Transverse colon (tissue), 4 donors: Measurements from ENCODE around the gene PTPN1. TPM values are rescaled to one million over a fixed set of nuclear protein-coding genes. Genes with fewer than 3 reads are reported as not detected.

Experiments used
- DNase-seq: peaks from one replicate; pipeline ENCODE4 v3.0.0-alpha.2; 2019
- H3K27ac ChIP-seq, 4 donors: fragments of 200-600 bp; sonication (generic); 2 replicates each; pipeline ENCODE4 v1.5.1; 2016 to 2018; ENCODE audit warnings: inconsistent platforms in 4 of 4
- H3K27me3 ChIP-seq: fragments of 200-600 bp; sonication (generic); 2 replicates; pipeline ENCODE4 v1.5.1; 2017; ENCODE audit warnings: inconsistent platforms
- H3K36me3 ChIP-seq, 4 donors: fragments of 200-600 bp; sonication (generic); 2 replicates each; pipeline ENCODE4 v1.5.1; 2017 to 2019; ENCODE audit warnings: inconsistent platforms in 4 of 4
- H3K4me1 ChIP-seq, 4 donors: fragments of 200-600 bp; sonication (generic); 2 replicates each; pipeline ENCODE4 v1.5.1; 2017 to 2020; ENCODE audit warnings: inconsistent platforms in 4 of 4
- H3K4me3 ChIP-seq, 4 donors: fragments of 200-600 bp; sonication (generic); 1 replicate in 1 of 4; 2 replicates in 3 of 4; pipeline versions ENCODE4 v1.5.1 to v1.6.1; 2017 to 2019; ENCODE audit warnings: inconsistent platforms in 4 of 4
- H3K9me3 ChIP-seq, 2 donors: fragments of 200-600 bp; sonication (generic); 2 replicates each; pipeline ENCODE4 v1.5.1; 2017 to 2019; ENCODE audit warnings: inconsistent platforms in 2 of 2
- EP300 ChIP-seq: sonication (generic); formaldehyde crosslinking; IDR thresholded peaks from one replicate; pipeline ENCODE4 v1.6.1; 2017; ENCODE audit warnings: antibody characterized with exemption, low read depth
- POLR2A ChIP-seq: fragments of 450-650 bp; IDR thresholded peaks from one replicate; pipeline ENCODE4 v1.6.1; 2016; ENCODE audit warnings: antibody characterized with exemption, mild to moderate bottlenecking, moderate library complexity
- POLR2AphosphoS5 ChIP-seq, 3 donors: sonication (generic); formaldehyde crosslinking; IDR thresholded peaks; one replicate each; pipeline ENCODE4 v1.6.1; 2016; ENCODE audit warnings: antibody characterized with exemption in 3 of 3
- WGBS, 2 donors: methylation state at CpG; one replicate each; pipeline ENCODE4 v1.1.5; 2018; ENCODE audit warnings: low coverage in 1 of 2; 5-methylcytosine and 5-hydroxymethylcytosine counted together
- in situ Hi-C, 4 donors: fragments of 200-750 bp; cut with MboI; loops; one replicate each; pipeline versions ENCODE4 v1.15.0 to v1.15.1; 2017; ENCODE audit warnings: low sequenced_read_pairs in 3 of 4, low pct_ligation_motif_present in 1 of 4, low pct_unique_long_range_greater_than_20kb in 1 of 4
- intact Hi-C: fragments of 100-400 bp; cut with DNase I; formaldehyde crosslinking; loops from one replicate; pipeline ENCODE4 v1.15.1; 2023; ENCODE audit warnings: low total_unique reads
- total RNA-seq, 4 donors: library from RNA; depleted of rRNA; stranded (reverse); fragments of >200 nt; gene quantifications; one replicate each; pipeline ENCODE4 v1.1.0, GENCODE V29; 2016
- TF ChIP-seq, protein P1 (sequence below), 5 experiments: fragments of 200-600 bp in 3 of 5; fragments of 450-650 bp in 2 of 5; sonication (generic) in 3 of 5; IDR thresholded peaks; 1 replicate in 2 of 5; 2 replicates in 3 of 5; pipeline ENCODE4 v1.5.1; 2016 to 2017; ENCODE audit warnings: antibody characterized with exemption in 5 of 5, inconsistent platforms in 3 of 5, mild to moderate bottlenecking in 2 of 5, moderate library complexity in 1 of 5

Gene PTPN1
- total RNA-seq, 4 donors from 2014 or later, result 19.3 to 34.8 (median 28.8) TPM

DNA sequence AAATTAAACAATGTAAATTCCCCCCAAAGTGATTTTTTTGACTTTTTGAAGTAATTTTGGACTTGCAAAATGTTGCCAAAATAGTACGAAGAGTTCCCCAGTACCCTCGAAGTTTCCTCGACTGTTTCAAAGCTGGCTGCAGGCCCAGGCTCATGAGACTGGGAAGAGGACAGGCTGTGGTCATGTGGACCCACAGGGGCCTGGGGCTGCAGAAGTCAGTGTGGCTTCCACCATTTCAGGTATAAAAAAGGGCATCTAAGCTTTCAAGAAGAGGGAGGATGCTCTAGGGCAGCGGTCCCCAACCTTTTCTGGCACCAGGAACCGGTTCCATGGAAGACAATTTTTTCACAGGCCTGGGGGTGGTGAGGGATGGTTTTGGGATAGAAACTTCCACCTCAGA lies 75.0 kb downstream of the PTPN1 start:
- Histone ChIP-seq H3K9me3 (no peaks in the 10 kb centered on the region), H3K4me1 (peaks cover 0 to 5% (median 0%) of the 10 kb centered on the region in 4 donors), H3K4me3 (no peak overlapping the region), H3K36me3 (peaks cover 0 to 35% (median 8%) of the 10 kb centered on the region in 4 donors), H3K27ac (no peak overlapping the region), H3K27me3 (no peaks in the 10 kb centered on the region)
- WGBS, 2 donors, result 82 to 90% methylated on average over 2 to 5 of the region's 5 CpGs
- TF ChIP-seq, protein P1, sequence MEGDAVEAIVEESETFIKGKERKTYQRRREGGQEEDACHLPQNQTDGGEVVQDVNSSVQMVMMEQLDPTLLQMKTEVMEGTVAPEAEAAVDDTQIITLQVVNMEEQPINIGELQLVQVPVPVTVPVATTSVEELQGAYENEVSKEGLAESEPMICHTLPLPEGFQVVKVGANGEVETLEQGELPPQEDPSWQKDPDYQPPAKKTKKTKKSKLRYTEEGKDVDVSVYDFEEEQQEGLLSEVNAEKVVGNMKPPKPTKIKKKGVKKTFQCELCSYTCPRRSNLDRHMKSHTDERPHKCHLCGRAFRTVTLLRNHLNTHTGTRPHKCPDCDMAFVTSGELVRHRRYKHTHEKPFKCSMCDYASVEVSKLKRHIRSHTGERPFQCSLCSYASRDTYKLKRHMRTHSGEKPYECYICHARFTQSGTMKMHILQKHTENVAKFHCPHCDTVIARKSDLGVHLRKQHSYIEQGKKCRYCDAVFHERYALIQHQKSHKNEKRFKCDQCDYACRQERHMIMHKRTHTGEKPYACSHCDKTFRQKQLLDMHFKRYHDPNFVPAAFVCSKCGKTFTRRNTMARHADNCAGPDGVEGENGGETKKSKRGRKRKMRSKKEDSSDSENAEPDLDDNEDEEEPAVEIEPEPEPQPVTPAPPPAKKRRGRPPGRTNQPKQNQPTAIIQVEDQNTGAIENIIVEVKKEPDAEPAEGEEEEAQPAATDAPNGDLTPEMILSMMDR (IDR thresholded peaks at IDR 0.05), result no peak
- no peak for TF ChIP-seq POLR2AphosphoS5 (IDR thresholded peaks at IDR 0.05)
- no peak for TF ChIP-seq EP300
- TF ChIP-seq POLR2A, result no peak
- intact Hi-C loops (no loop called here), in situ Hi-C loops (no loop called here)
- no peak for DNase-seq

DNA sequence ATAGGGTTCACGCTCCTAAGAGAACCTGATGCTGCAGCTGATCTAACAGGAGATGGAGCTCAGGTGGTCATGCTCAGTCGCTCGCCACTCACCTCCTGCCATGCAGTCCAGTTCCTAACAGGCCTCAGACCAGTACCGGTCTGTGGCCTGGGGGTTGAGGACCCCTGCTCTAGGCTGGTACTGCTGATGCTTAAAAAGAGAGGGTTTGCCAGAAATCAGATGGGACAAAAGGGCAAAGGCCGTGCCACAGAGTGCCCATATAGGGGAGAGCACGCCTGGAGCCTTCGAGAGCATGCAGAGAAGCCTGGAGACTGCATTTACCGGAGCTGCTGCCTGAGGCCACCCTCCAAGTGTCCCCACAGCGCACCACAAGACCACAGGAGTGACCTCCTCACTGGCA lies 75.5 kb downstream of the PTPN1 start:
- TF ChIP-seq EP300, result no peak
- TF ChIP-seq, protein P1 (IDR thresholded peaks at IDR 0.05), result no peak
- TF ChIP-seq POLR2A, result no peak
- TF ChIP-seq POLR2AphosphoS5 (IDR thresholded peaks at IDR 0.05), result no peak
- Histone ChIP-seq H3K27ac (no peak overlapping the region), H3K9me3 (no peaks in the 10 kb centered on the region), H3K36me3 (peaks cover 0 to 35% (median 8%) of the 10 kb centered on the region in 4 donors), H3K4me3 (no peak overlapping the region), H3K27me3 (no peaks in the 10 kb centered on the region), H3K4me1 (peaks cover 0 to 5% (median 0%) of the 10 kb centered on the region in 4 donors)
- DNase-seq, result no peak
- WGBS, 2 donors, result 90% methylated on average over 9 of the region's 9 CpGs; no CpG with 5 or more reads in 1 of the 2 donors
- intact Hi-C loops (no loop called here), in situ Hi-C loops (no loop called here)

DNA sequence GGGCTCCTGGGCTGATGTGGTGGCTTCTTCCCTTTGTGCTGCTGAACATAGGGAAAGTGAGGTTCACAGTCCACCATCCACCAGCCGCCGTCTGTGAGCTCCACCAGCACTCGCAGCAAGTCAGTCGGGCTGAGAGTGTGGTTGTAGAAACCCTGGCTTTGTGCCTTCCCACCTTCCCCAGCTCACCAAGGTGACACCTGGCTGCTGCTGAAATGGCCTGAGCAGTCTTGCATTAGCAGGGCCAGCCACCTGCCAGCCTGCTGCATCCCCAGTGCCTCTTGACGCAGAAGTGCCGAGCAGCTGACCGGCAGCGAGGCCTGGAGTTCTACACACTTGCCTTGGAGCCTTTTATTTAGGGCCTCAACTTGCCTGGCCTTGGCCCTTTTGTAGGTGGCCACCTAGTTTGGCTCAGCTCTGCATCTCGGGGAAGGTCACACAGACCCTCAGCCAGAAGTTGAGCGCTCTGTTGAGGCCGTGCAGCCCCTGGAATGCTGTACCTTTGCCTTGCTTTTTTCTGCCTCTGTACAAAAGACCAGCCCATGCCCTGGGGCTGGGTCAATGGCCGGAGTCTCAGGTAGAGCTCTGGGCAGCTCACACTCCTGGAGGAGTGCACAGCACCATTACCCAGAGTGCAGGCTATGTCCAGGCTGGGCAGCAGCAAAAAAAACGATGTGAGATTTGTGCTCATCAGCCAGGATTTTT lies 76.5 kb downstream of the PTPN1 start:
- in situ Hi-C loops (no loop called here), intact Hi-C loops (no loop called here)
- Histone ChIP-seq H3K27me3 (no peaks in the 10 kb centered on the region), H3K27ac (no peak overlapping the region), H3K9me3 (no peaks in the 10 kb centered on the region), H3K4me3 (no peak overlapping the region), H3K36me3 (peaks cover 0 to 25% (median 6%) of the 10 kb centered on the region in 4 donors), H3K4me1 (peaks cover 0 to 5% (median 0%) of the 10 kb centered on the region in 4 donors)
- TF ChIP-seq POLR2A (no peak), POLR2AphosphoS5 (IDR thresholded peaks at IDR 0.05) (no peak), EP300 (no peak)
- TF ChIP-seq, protein P1 (IDR thresholded peaks at IDR 0.05), result no peak
- 40 to 91% methylated on average over 1 to 13 of the region's 13 CpGs for WGBS, 2 donors
- no peak for DNase-seq

DNA sequence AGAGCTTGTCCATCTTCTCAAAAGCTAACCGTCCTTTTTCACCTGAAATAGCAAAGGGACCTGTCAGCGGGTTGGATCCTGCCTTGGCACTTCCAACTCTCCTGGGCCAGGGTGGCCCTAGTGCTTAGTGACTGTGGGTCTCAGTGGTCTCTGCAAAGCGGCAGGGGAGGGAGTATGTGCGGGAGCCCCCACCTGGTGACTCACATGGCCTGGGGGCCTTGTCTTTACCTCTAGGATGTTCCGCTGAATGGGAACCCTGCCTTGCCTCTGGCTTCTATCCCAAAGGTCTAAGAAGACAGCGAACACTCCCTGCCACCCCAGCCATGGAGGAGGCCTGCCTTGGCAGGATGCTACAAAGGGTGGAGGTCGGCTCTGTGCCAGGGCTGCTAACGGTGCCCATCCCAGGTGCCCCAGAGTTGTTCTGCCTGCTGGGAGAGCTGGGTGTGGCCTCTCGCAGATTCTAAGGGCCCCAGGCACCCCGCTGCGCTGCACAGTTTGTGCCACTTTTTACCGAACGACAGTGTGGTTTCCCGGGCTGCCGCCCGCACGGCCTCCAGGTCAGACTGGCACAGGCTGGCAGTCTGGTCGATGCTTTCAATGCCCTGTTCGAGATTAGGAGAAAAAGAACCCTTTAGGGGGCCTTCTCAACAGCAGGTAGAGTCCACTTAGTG lies 77.2 kb downstream of the PTPN1 start:
- no peak for TF ChIP-seq POLR2AphosphoS5 (IDR thresholded peaks at IDR 0.05)
- no peak for TF ChIP-seq POLR2A
- TF ChIP-seq EP300, result no peak
- TF ChIP-seq, protein P1 (IDR thresholded peaks at IDR 0.05), result no peak

More for the DNA sequence above, 77.2 kb downstream of the PTPN1 start:
- Histone ChIP-seq H3K27me3 (no peaks in the 10 kb centered on the region), H3K27ac (no peak overlapping the region), H3K4me1 (peaks cover 0 to 11% (median 2%) of the 10 kb centered on the region in 4 donors), H3K9me3 (no peaks in the 10 kb centered on the region), H3K4me3 (no peak overlapping the region), H3K36me3 (peaks cover 0 to 18% (median 3%) of the 10 kb centered on the region in 4 donors)
- 80% methylated on average over 1 to 17 of the region's 19 CpGs for WGBS, 2 donors
- DNase-seq, result no peak
- intact Hi-C loops (no loop called here), in situ Hi-C loops (no loop called here)
